GM21723 (cell line): ENCODE measurements around the gene CMKLR1.
A peak's percentile ranks its signal among the peaks of the same experiment; 100 is the strongest.

Experiments
- ATAC-seq: cut with Tn5 transposase; IDR thresholded peaks from one replicate; pipeline ENCODE4 v1.9.1; 2021; ENCODE audit warnings: mild to moderate bottlenecking, moderate library complexity; ENCODE audit not compliant: unreplicated experiment

Gene CMKLR1

DNA sequence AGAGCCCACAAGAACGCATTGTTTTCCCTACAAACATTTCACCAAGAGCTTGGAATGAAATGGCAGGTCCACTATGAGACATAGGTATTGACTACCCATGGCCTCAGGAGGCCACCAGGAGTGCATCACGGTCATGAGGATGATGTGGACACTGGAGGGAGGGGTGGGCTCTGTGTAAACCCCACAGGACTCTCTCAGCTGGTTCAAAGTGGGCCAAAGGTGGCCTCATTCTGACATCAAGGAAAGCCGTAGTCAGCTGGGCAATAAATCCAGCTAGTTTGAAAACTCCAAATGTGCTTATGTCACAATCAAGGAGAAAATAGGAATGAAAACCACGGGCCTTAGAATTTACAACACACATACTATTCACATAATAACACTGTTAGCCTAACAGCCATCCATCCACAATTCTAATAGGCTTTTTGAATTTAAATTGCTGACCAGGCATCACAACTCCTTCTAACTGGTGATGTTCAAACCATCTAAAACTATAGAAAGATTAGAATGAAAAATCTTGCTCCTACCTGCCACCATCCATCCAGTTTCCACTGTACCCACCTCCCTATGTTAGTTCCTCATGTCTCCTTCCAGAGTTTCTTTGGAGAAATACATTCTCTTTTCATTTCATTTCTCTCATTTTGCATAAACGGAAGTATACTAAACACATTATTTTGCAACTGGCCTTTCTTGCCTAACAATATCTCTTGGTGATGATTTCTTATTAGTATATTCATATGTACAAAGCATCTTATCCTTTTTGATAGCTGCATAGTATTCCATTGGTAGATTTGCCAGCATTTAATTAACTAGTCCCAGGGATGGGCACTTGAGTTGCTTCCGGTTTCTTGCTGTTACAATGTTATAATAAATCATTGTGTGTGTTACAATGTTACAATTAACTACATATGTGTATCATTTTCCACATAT lies 21.5 kb downstream of the CMKLR1 start:
- no peak for ATAC-seq

DNA sequence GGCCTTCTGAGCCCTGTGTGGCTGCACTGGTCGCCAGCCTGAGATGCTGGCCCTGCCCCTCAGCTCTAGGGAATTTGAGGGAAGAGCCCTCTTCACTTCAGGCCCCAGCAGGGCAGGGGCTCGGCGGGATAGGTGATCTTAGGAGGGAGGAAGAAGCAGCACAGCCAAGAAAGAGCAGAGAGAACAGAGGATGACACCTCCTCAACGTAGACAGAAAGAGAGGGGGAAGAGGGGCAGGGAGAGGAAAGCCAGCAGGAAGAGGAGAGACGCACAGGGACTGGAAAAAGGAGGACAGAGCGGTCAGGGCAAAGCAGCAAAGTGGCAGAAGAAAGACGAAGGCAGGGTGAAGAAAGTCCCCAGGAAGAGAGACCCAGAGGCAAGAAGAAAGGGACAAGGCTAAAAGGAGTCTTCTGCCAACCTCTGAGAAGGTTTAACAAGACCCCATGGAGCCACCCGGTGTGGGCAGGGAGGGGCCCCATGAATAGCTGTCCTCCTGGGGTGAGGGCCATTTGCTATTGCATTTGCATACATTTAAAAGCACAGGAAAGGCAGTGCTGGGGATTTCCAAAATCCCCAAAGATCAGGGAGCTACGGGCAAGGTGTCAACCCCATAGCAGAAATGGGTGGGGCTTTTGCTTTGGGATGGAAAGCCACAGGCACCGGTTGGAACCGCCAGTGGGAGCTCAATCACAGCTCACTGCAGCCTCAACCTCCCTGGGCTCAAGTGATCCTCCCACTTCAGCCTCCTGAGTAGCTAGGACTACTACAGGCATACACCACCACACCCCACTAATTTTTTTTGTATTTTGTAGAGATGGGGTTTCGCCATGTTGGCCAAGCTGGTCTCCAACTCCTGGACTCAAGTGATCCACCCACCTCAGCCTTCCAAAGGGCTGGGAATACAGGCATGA lies 22.7 kb downstream of the CMKLR1 start:
- no peak for ATAC-seq

DNA sequence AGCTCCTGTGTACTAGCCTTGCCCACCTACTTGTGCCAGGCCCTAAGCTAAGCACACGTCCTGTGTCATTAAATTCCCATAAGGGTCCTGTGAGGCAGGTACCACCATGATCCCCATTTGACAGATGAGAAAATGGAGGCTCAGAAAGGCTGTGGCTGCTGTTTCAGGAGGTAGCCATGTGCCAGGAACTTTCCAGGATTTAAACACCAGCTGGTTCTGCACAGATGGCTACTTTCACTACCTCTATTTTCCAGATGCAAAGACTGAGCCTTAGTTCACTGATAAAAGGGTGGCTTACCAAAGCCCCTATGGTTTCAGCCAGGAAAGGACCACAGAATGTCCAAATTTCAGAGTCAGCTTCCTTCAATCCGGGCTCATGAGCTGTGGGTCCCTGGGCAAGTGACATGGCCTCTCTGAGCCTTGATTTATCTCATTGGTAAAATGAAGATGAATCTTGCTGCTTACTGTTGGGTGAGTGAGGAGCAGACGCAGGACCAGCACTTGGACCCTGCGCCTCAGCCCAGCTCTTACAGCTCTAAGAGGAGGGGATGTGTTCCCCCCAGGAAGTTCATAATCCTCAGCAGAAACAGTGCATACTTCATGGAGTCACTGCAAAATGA lies 23.5 kb downstream of the CMKLR1 start:
- ATAC-seq = no peak

DNA sequence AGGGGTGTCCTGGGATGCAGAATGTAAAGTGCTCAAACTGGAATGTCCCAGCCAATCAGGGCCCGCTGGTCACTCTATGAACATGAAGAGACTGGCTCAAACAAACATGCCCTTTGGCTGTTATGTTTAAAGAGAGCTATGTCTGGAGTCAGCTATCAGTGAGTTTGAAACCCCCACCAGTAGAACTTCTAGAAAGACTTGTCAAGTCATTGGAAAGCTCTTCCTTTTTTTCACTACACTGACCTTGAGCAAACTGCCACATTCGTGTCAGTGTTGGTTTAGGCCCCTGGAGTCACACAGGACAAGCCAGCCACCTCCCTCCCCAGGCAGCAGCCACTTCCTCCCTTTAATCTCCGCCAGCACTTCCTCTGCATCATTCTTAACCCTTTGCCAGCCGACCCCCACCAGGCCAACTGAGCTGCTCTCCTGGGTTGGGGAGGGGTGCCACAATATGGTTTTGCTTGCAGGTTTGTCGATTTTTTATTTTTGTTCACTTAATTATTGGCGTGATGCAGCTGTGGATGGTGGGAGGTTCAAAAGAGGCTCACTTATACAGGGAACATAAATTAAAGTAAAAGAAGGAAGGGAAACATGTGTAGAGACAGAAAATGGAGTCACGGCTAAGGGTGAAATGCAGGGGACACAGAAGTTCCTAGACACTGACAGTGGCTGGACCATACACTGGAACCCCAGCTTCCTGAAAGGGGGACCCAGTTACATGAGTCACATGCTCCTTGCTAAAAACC lies 25.3 kb downstream of the CMKLR1 start:
- no peak for ATAC-seq

DNA sequence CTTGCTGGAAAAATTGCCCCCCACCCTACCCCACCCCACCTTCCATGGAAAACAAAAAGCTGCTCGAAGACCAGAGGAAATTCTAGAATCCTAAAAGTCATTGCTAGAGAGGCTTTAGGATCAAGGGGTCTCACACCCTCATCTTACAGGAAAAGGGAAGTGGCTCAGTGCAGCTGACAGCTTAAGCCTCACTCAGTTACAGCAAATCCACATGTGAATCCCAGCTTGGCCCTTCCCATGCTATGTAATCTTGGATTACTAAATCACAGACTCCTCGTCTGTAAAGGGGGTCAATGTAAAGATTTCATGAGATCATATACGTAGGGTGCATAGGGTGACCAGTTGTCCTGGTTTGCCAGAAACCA lies 25.9 kb downstream of the CMKLR1 start:
- no peak for ATAC-seq

DNA sequence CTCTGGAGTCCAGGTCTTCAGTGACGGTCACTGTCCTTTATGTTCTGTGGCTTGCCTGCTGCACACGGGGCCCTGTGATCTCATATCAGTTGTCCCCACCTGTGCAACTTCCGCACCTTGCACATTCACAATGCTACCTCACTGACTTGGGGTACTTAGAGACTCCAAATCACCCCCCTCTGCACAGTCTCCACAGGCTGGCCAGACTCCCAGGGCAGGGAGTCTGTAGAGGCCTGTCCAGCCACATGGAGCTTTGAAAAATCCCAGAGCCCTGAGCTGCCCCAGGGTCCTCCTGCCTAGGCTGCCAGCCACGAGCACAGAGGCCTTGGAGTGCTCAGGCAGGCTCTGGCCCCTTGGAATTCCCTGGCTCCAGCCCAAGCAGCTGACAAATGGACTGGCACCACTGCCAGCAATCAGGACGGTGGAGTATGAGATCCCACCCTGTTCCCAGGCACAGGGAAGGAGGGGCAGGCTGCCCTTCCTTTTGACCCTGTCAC lies 26.4 kb downstream of the CMKLR1 start:
- ATAC-seq = no peak

DNA sequence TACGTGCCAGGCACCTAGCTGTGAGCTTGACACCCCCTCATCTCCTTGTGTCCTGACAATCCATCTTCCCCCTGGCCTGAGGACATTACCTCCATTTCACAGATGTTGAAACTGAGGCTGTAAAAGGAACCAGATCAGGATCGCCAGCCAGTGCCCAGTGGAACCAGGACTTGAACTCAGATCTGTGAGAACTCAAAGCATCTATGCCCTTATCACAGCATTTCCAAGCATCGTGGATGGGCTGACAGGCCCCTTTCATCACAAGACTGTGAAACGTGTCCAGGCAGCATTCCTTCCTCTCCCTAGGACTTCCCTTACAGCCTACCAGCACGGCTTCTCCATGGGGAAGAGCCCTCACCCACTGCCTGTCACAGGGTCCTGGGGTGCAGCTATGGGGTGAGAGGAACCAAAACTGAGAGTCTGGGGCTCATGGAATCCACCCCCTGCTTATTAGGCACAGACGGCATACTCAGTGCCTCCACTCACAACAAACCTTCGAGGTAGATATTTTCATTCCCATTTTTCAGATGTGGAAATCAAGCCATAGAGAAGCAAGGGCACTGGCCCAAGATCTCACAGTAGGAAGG lies 26.9 kb downstream of the CMKLR1 start:
- ATAC-seq = no peak

DNA sequence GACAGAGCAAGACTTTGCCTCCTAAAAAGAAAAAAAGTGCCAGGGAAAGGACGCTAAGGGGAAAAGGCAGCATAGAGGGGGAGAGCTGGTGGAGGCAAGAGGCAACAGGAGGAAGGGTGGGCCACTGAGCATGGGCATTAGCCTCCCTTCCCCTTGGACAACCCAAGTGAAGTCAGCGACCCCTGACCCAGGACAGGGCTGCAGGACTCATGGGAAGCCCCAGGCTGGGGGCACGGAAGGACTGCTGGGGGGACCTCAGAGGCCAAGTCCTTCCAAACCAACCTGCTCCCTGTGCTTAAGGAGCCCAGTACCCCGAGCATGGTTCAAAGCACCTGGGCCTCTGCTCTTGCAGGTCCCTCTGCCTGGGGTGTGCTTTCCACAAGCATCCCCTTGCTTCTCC lies 27.5 kb downstream of the CMKLR1 start:
- no peak for ATAC-seq

DNA sequence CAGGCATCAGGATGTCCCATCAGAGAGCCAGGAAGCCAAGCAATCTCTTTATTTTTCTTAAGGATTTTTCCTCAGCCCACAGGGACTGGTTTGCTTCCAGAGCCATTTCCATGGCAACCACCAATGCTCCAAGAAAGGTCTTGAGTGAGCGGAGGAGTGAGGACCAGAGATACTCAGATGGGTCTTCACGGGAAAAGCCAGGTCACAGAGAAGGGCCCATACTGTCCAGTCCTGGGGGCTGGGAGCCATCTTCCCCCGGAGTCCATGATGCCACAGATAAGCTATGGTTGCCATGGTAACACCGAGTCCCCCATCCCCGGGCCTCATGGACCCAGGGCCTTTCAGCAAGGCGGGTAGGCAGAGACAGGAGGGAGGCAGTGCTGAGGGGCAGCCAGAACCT lies 28.6 kb downstream of the CMKLR1 start:
- no peak for ATAC-seq

DNA sequence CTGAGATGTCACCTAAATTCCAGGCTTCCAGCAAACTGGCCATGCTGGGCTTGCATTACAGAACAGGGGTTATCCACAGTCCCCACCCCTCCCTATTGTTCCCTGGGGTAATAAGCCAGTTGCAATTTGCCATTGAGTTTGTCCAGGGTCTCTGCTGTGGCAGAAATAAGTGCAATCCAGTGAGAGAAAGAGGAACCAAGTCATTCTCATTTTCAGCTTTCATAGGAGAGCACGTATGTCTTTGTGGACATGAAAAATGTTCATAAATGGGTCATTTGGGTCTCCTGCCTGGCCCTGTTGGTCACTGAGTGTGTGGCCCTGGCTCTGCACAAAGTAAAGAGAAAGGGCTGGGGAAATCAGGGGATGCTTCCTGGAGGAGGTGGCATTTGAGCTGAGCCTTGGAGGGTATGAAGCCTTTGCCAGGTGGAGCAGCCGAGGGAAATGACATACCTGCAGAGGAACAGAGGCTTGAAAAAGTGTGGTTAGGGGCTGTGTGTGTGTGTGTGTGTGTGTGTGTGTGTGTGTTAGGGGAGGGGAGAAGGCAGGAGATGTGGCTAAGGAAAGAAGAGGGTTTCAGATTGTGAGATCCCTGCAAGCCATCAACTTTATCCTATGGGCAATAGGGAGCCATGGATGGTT lies 29.3 kb downstream of the CMKLR1 start:
- ATAC-seq = peak; percentile 55

DNA sequence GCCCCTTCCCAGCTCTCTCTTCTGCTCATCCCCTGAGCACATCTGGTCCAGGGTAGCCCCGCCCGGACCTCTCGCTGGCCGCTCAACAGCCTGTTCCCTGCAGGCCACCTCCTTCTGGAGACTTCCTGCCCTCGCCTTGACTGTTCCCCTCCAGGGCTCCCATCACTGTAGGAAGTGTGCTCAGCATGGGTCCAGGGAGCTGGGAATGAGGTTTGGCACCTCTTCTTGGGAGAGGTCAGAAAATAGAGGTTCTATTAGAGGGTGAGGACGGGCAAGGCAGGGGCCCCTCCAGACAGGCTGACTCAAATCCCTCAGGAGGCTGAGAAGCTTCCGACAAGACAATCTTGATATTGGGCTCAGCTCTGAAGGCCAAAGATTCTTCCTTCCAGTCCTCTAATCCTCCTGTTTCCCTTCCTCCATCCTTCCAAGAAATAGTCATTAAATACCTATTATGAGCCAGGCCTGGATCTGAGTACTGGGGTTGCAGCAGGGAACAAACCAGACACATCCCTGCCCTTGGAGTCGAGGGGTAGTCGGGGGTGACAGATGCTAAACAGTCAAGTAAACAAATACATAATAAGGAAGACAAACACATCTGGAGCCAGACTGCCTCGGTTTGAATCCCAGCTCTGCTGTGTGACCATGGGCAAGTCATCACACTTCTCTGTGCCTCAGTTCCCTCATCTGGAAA lies 30.6 kb downstream of the CMKLR1 start:
- no peak for ATAC-seq

DNA sequence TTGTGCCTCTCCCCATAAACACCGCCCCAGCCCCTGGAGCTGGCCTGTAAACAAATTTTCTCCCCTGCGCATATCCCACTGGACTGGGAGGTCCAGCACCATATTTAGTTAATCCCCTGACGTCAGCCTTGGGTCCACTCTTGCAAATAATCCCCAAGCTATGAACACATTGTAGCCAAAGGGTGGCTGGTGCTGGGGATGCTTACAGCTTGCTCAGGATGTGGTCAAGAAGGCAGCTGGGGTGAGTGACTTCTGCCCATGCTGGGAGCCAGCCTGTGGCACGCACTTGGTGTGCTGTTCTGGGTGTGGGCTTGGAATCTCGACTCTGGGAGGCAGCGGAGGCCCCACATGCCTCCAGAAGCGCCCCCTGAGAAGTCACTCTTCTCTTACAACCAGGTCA lies 32.1 kb downstream of the CMKLR1 start:
- no peak for ATAC-seq

DNA sequence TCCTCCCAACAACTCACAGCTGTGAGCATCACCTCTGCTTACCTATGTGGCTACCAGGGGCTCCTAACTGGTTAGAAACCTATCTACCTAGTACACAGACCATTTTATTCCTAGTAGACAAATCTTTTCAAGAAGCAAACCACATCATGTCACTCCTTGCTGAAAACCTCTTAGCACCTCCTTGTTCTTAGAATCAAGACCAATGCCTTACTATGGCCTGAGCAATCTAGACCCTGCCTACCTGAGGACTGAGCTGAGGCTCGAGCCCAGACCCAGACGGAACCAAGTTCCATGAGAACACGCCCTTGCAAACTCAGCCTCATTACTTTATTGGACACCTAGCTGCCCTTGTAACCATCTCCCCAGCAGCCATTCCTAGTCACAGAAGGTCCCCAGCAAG lies 32.6 kb downstream of the CMKLR1 start:
- ATAC-seq = no peak

DNA sequence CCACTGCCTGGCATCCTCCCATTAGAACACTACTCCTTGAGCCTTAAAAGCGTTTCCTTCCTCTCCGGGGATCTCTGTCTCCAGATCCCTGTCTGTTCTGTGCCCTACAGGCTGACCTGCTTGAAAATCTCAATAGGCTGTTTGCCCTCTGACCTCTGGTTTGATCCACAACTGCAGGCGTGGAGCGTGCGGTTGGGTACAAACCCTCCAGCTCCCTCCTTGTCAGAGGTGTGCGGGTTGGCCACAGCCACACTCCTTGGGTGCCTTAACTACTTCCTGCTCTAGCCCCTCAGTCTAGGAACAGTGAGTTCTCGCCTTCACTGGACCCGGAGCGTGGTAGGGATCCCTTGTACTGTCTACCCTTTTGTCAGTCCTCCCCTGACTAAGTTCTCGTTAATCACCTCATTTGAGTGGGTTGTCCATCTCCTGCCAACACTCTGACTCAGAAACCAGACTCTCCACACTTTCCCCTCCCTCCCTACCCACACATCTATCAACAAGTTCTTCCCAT lies 33.1 kb downstream of the CMKLR1 start:
- ATAC-seq = no peak

DNA sequence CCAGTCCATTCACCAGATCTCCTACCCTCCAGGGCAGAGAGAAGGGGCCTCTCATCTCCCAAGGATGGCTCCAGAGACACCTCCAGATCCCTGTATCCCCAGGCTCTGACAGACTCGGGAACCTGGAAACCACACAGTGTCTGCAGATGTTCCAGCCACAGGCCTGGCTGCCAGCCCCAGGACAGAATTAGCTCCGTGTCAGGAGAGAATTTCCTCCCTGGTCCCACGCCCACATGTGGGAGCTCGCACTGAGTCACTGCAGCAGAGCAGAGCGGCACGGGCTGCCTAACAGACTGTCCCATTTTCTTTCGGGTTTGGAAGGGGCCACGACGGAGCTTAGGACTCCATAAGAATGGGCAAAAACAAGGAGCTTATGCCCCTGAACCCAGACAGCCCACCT lies 33.6 kb downstream of the CMKLR1 start:
- ATAC-seq = no peak

DNA sequence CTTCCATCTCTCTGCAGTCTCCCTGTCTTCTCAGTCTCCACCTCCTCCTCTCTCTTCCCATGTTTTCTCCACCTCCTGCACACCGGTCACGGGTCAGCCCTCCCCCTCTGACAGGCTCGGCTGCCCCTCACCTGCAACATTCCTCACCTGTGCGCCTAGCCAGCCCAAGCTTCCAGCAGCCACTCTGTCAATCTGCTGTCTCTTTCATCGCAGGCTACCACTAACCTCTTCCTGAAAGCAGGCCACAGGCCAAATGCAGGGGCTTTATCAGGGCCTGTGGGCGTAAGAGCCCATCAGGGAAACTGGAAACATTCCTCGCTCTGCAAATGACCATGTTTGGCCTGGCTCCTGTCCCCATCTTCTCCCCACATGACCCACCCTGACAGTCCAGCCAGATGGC lies 34.5 kb downstream of the CMKLR1 start:
- ATAC-seq = no peak

DNA sequence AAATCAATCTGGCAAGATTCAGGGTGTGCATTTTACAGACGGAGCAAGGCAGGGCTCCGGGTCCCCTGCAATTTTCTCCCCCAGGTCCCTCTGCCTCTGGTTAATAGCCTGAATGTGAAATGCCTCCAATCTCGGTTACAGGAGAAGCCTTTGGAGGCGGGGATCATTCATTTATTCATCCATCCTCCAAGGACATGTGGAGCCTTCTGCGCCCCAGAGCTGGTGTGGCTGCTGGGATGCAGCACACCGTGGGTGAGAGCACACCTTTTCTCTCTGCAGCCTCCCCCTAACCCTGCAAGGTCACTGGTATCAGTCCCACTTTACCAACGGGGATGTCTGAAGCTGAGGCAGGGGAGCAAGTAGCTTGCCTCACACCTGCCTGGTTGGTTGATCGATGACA lies 35.4 kb downstream of the CMKLR1 start:
- ATAC-seq = no peak

DNA sequence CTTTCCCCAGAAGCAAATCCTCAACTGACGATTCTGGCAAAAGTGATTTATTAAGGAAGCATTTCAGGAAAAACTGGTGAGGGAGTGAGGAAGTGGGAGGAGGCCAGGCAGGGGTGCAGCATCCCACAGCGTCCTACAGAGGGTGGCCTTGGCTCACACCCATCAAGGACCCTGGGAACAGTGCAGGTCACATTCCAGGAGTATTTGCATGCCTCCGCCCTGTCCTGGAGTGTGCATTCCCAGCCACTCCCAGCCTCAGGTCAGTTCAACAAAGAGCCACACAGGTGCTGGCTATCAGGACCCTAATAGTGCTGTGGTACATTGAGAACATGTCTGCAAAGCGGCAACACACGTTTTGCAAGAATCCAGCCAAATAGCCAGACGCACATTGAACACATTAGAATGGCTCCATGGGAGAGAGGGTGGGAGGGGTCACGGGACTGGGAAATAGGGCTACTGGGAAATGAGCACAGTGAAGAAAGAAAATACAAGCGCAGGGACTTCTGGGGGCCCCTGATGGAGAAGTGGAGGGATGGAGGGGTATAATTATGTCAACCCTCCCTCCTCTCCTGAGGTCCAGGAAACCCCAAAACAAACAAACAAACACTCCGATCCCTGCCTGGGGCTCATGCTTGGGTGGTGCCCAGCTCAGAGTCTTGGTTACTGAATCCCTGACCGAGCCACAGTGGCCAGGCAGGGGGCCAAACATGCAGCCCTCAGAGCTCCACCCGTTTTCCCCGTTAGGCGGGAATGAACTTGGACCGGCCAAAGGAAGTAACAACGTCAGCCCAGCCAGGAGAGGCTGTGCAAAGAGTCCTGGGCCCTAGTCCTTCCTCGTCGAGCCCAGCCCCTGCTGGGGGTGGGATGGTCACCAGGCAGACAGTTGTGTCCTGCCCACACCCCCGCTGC lies 36.5 kb downstream of the CMKLR1 start:
- ATAC-seq = no peak
